Ishikawa (cell line): ENCODE data around the gene CACNA2D3.

Experiments
- CEBPB ChIP-seq: IDR thresholded peaks from 2 replicates; pipeline ENCODE4 v1.6.1; 2012
- CREB1 ChIP-seq: IDR thresholded peaks from 2 replicates; pipeline ENCODE4 v1.6.1; 2012; ENCODE audit warnings: low read depth
- EGR1 ChIP-seq: IDR thresholded peaks from 2 replicates; pipeline ENCODE4 v1.6.1; 2012
- EP300 ChIP-seq: IDR thresholded peaks from 2 replicates; pipeline ENCODE4 v1.6.1; 2012; ENCODE audit warnings: borderline replicate concordance
- FOXM1 ChIP-seq: IDR thresholded peaks from 2 replicates; pipeline ENCODE4 v1.6.1; 2012; ENCODE audit warnings: low read depth, borderline replicate concordance
- MAX ChIP-seq: IDR thresholded peaks from 2 replicates; pipeline ENCODE4 v1.6.1; 2012
- NFIC ChIP-seq: IDR thresholded peaks from 2 replicates; pipeline ENCODE4 v1.6.1; 2012
- RAD21 ChIP-seq: IDR thresholded peaks from 2 replicates; pipeline ENCODE4 v1.6.1; 2012; ENCODE audit warnings: low read depth
- TAF1 ChIP-seq: IDR thresholded peaks from 2 replicates; pipeline ENCODE4 v1.6.1; 2012; ENCODE audit warnings: low read depth, mild to moderate bottlenecking
- TCF12 ChIP-seq: IDR thresholded peaks from 2 replicates; pipeline ENCODE4 v1.6.1; 2012; ENCODE audit warnings: low read depth
- TEAD4 ChIP-seq: IDR thresholded peaks from 2 replicates; pipeline ENCODE4 v1.6.1; 2012
- YY1 ChIP-seq: IDR thresholded peaks from 2 replicates; pipeline ENCODE4 v1.6.1; 2012; ENCODE audit warnings: low read depth
- ZBTB7A ChIP-seq: IDR thresholded peaks from 2 replicates; pipeline ENCODE4 v1.6.1; 2012; ENCODE audit warnings: low read depth
- TF ChIP-seq, protein P1 (sequence below): IDR thresholded peaks from 2 replicates; pipeline ENCODE4 v1.6.1; 2012
- TF ChIP-seq, protein P2 (sequence below): IDR thresholded peaks from 2 replicates; pipeline ENCODE4 v1.6.1; 2012; ENCODE audit warnings: low read depth, mild to moderate bottlenecking

CACNA2D3 gene

GRCh38 chr3:55066551-55067047, 944.2 kb downstream of the CACNA2D3 start:
- TF ChIP-seq RAD21 (no peak), NFIC (no peak), MAX (no peak), EGR1 (no peak), TCF12 (no peak)
- TF ChIP-seq, protein P1, sequence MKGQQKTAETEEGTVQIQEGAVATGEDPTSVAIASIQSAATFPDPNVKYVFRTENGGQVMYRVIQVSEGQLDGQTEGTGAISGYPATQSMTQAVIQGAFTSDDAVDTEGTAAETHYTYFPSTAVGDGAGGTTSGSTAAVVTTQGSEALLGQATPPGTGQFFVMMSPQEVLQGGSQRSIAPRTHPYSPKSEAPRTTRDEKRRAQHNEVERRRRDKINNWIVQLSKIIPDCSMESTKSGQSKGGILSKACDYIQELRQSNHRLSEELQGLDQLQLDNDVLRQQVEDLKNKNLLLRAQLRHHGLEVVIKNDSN, result no peak
- TF ChIP-seq, protein P2, sequence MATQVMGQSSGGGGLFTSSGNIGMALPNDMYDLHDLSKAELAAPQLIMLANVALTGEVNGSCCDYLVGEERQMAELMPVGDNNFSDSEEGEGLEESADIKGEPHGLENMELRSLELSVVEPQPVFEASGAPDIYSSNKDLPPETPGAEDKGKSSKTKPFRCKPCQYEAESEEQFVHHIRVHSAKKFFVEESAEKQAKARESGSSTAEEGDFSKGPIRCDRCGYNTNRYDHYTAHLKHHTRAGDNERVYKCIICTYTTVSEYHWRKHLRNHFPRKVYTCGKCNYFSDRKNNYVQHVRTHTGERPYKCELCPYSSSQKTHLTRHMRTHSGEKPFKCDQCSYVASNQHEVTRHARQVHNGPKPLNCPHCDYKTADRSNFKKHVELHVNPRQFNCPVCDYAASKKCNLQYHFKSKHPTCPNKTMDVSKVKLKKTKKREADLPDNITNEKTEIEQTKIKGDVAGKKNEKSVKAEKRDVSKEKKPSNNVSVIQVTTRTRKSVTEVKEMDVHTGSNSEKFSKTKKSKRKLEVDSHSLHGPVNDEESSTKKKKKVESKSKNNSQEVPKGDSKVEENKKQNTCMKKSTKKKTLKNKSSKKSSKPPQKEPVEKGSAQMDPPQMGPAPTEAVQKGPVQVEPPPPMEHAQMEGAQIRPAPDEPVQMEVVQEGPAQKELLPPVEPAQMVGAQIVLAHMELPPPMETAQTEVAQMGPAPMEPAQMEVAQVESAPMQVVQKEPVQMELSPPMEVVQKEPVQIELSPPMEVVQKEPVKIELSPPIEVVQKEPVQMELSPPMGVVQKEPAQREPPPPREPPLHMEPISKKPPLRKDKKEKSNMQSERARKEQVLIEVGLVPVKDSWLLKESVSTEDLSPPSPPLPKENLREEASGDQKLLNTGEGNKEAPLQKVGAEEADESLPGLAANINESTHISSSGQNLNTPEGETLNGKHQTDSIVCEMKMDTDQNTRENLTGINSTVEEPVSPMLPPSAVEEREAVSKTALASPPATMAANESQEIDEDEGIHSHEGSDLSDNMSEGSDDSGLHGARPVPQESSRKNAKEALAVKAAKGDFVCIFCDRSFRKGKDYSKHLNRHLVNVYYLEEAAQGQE, result no peak

DNA sequence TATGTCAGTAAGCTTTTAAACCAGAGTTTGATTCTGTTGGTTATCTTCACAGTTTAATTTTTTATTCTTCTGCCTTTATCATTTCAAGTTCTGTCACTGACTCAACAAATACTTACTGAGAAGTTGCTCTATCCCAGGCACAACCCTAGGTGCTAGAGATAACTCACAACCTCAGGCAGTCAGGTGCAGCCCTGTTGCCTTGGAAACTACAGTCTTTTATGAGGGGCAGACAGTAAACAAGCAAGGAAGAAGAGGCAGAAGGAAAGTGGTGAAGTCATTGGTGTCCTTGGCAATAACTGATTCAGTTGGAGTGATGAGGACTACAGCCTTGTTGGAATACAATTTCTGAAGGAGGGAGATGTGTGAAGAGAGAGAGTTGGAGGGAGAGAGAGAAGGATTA, 947.6 kb downstream of the CACNA2D3 start:
- TF ChIP-seq ZBTB7A, result no peak
- no peak for TF ChIP-seq NFIC
- no peak for TF ChIP-seq TAF1
- no peak for TF ChIP-seq EGR1
- TF ChIP-seq, protein P1, result no peak
- TF ChIP-seq, protein P2, result no peak
- TF ChIP-seq TEAD4, result no peak
- no peak for TF ChIP-seq EP300
- no peak for TF ChIP-seq CEBPB
- no peak for TF ChIP-seq CREB1
- no peak for TF ChIP-seq MAX
- TF ChIP-seq YY1, result no peak
- no peak for TF ChIP-seq RAD21
- TF ChIP-seq FOXM1, result no peak
- no peak for TF ChIP-seq TCF12

GRCh38 chr3:55074796-55075195, 952.4 kb downstream of the CACNA2D3 start:
- no peak for TF ChIP-seq YY1
- no peak for TF ChIP-seq TAF1
- no peak for TF ChIP-seq TCF12
- TF ChIP-seq ZBTB7A, result no peak
- no peak for TF ChIP-seq RAD21
- TF ChIP-seq CEBPB, result no peak
- TF ChIP-seq EP300, result no peak
- TF ChIP-seq EGR1, result no peak
- TF ChIP-seq TEAD4, result no peak
- TF ChIP-seq NFIC, result no peak
- TF ChIP-seq MAX, result no peak
- no peak for TF ChIP-seq CREB1
- TF ChIP-seq, protein P1, result no peak
- no peak for TF ChIP-seq FOXM1
- TF ChIP-seq, protein P2, result no peak

GRCh38 chr3:55075846-55076245, 953.5 kb downstream of the CACNA2D3 start:
- TF ChIP-seq NFIC (no peak), EP300 (no peak), TEAD4 (no peak), RAD21 (no peak), YY1 (no peak), TCF12 (no peak), FOXM1 (no peak), CREB1 (no peak), ZBTB7A (no peak)
- TF ChIP-seq, protein P1, result no peak
- TF ChIP-seq, protein P2, result no peak
